Measurements from ENCODE around the gene FBLIM1. TPM values are rescaled to one million over a fixed set of nuclear protein-coding genes. Genes with fewer than 3 reads are reported as not detected.

The FBLIM1 gene
- total RNA-seq, 1 experiment from 2014 or later = 9.0 TPM

DNA sequence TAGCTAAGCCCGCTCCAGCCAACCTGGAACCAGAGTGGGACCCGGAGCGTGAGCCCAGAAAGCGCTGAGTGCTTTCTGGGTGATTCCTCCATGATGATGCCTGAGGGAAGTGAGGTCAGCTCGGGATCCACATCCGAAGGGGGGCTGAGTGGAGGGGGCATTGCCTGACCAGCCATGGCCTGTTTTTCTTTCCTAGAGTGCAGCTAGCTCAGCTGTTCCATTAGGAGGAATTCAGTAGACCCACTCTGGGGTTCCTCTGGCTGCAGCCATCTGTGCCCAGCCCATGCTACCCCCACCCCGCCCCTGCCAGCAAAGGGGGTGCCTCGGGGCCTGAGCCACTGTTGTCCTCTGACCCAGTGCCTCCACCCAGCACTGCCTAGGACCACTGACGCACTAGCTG, 32.1 kb upstream of the FBLIM1 start:
- Histone ChIP-seq H3K4me1 (peaks cover 26% of the 10 kb centered on the region), H3K4me3 (no peak overlapping the region), H3K27me3 (no peaks in the 10 kb centered on the region), H3K27ac (no peak overlapping the region), H3K36me3 (peaks cover 35% of the 10 kb centered on the region), H3K9me3 (replicated peaks) (no peaks in the 10 kb centered on the region)
- no peak for DNase-seq

- Histone ChIP-seq H3K27me3 (no peaks in the 10 kb centered on the region), H3K4me3 (no peak overlapping the region), H3K9me3 (replicated peaks) (no peaks in the 10 kb centered on the region), H3K4me1 (peaks cover 26% of the 10 kb centered on the region), H3K27ac (no peak overlapping the region), H3K36me3 (peaks cover 37% of the 10 kb centered on the region)
- no peak for DNase-seq
Observed at GRCh38 chr1:15727021-15727420, 31.6 kb upstream of the FBLIM1 start.

DNA sequence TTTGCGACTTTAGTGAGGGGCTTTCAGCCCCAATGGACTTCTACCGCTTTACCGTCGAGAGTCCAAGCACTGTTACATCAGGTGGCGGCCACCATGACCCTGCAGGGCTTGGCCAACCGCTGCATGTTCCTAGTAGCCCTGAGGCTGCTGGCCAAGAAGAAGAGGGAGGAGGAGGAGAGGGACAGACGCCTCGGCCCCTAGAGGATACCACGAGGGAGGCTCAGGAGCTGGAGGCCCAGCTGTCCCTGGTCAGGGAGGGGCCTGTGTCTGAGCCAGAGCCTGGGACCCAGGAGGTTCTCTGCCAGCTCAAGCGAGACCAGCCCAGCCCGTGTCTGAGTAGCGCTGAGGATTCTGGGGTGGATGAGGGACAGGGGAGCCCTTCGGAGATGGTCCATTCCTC, 31.2 kb upstream of the FBLIM1 start:
- Histone ChIP-seq H3K4me1 (peaks cover 26% of the 10 kb centered on the region), H3K9me3 (replicated peaks) (no peaks in the 10 kb centered on the region), H3K27ac (no peak overlapping the region), H3K4me3 (no peak overlapping the region), H3K27me3 (no peaks in the 10 kb centered on the region), H3K36me3 (peaks cover 37% of the 10 kb centered on the region)
- no peak for DNase-seq

- Histone ChIP-seq H3K9me3 (replicated peaks) (no peaks in the 10 kb centered on the region), H3K4me3 (no peak overlapping the region), H3K4me1 (peaks cover 22% of the 10 kb centered on the region), H3K36me3 (peaks cover 37% of the 10 kb centered on the region), H3K27ac (no peak overlapping the region), H3K27me3 (no peaks in the 10 kb centered on the region)
- no peak for DNase-seq
Observed at GRCh38 chr1:15727866-15728534, 30.6 kb upstream of the FBLIM1 start.

- Histone ChIP-seq H3K27me3 (no peaks in the 10 kb centered on the region), H3K4me3 (no peak overlapping the region), H3K4me1 (peaks cover 12% of the 10 kb centered on the region), H3K27ac (no peak overlapping the region), H3K36me3 (peaks cover 37% of the 10 kb centered on the region), H3K9me3 (replicated peaks) (no peaks in the 10 kb centered on the region)
- DNase-seq = no peak
Observed at GRCh38 chr1:15728937-15729657, 29.5 kb upstream of the FBLIM1 start.

DNA sequence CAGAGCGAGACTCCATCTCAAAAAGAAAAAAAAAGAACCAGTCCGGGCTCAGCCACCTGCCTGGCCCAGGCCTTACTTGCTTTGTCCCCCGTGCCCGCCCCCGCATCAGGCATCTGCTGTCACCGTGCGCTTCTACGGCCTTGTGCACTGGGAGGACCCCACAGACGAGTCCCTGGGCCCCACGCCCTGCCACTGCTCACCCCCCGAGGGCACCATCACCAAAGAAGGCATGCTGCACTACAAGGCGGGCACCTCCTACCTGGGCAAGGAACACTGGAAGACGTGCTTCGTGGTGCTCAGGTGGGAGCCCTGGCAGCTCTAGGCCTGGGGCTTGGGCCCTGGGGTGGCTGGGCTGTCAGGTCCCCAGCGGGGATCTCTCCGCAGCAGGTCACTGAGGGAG, 28.2 kb upstream of the FBLIM1 start:
- no peak for DNase-seq
- Histone ChIP-seq H3K4me1 (peaks cover 9% of the 10 kb centered on the region), H3K4me3 (no peak overlapping the region), H3K36me3 (peaks cover 32% of the 10 kb centered on the region), H3K9me3 (replicated peaks) (no peaks in the 10 kb centered on the region), H3K27ac (no peak overlapping the region), H3K27me3 (no peaks in the 10 kb centered on the region)

DNA sequence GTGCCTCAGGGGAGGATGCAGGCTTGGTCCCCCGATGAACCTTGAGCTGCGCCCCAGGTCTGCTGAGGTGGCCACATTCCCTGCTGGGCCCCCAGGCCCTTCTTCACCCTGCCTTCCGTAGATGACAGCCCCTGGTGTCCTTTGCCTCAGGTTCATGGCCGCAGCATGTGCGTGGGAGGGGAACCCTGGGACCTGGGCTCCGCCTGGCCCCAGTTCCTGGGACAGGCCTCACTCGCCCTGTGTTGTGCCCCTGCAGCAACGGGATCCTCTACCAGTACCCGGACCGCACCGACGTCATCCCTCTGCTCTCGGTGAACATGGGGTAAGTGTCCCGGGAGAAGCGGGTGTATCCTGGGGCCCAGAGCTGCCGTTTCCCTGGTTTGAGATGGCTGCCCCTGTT, 27.7 kb upstream of the FBLIM1 start:
- H3K9me3 ChIP-seq (replicated peaks) = no peaks in the 10 kb centered on the region
- peaks cover 27% of the 10 kb centered on the region for H3K36me3 ChIP-seq
- no peak for DNase-seq
- no peak overlapping the region for H3K27ac ChIP-seq
- H3K4me1 ChIP-seq = peaks cover 12% of the 10 kb centered on the region
- no peak overlapping the region for H3K4me3 ChIP-seq
- no peaks in the 10 kb centered on the region for H3K27me3 ChIP-seq

GRCh38 chr1:15731735-15732685, 26.6 kb upstream of the FBLIM1 start:
- Histone ChIP-seq H3K9me3 (replicated peaks) (no peaks in the 10 kb centered on the region), H3K36me3 (peaks cover 18% of the 10 kb centered on the region), H3K4me3 (no peak overlapping the region), H3K27ac (no peak overlapping the region), H3K27me3 (no peaks in the 10 kb centered on the region), H3K4me1 (peaks cover 22% of the 10 kb centered on the region)
- DNase-seq = no peak

DNA sequence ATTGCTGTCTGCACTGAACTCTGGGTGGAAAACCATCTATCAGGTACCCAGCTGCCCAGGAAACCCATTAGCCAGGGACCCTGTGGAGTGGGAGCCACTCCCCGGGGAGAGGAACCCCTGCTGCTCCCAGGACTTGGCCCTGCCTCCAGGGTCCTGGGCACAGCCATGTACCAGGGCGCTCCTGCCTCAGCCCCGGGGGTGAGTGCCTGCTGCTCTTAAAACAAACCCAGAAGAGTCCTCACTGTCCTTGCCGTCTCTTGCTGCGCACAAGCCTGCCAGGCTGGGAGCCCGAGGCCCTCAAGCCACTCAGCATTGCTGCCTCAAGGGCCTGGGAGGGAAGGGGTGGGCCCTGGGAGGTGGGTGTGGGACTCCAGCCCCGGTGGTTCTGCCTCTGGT, 25.9 kb upstream of the FBLIM1 start:
- H3K36me3 ChIP-seq = peaks cover 14% of the 10 kb centered on the region

DNA sequence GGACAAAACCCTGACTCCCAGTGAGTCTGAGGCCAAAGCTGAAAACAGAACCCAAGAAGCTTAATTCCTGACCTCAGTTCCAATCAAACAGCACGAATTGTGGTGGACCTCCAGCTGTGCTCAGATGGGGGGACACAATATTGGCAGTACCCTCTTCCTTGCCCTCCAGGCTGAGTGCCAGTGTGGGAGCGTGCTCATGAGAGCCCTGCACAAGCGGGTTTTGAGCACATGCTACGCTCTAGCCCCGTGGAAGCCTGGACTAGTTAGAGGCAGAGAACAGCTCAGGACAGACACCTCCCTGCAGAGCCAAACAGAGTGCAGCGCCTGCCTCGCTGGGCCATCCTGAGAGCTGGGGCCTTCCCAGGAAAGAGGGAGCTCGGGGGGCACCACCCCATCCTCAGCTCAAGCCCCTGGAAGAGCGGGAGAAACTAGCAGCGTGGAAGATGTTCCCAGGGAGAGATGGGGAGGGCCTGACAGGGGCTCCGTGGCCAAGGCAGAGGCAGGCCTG, 25.3 kb upstream of the FBLIM1 start:
- Histone ChIP-seq H3K27ac (no peak overlapping the region), H3K4me3 (no peak overlapping the region), H3K4me1 (peaks cover 34% of the 10 kb centered on the region), H3K27me3 (no peaks in the 10 kb centered on the region), H3K36me3 (peaks cover 14% of the 10 kb centered on the region), H3K9me3 (replicated peaks) (no peaks in the 10 kb centered on the region)
- no peak for DNase-seq

More for the DNA sequence above, 25.9 kb upstream of the FBLIM1 start:
- Histone ChIP-seq H3K27me3 (no peaks in the 10 kb centered on the region), H3K27ac (no peak overlapping the region), H3K4me3 (no peak overlapping the region), H3K9me3 (replicated peaks) (no peaks in the 10 kb centered on the region), H3K4me1 (peaks cover 28% of the 10 kb centered on the region)
- DNase-seq = no peak

DNA sequence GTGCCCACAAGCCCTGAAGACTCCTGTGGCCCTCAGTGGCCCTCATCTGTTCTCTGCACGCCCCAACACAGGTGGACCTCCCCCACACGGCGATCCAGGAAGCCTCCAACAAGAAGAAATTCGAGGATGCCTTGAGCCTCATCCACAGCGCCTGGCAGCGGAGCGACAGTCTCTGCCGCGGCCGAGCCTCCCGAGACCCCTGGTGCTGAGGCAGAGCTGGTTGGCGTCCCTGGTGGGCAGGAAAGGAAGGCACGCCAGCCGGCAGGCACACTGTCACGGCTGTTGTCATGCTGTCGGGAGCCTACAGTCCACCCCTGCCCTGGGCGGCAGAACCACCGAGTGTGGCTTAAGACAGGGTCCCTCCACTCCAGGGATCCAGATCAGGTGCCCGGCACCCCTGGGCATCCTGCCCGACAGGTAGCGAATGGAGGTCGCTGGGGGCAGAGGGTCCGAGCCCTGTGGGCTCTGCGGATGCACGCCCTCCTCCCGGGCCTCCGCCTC, 24.8 kb upstream of the FBLIM1 start:
- H3K27ac ChIP-seq = no peak overlapping the region
- peaks cover 14% of the 10 kb centered on the region for H3K36me3 ChIP-seq
- no peaks in the 10 kb centered on the region for H3K9me3 ChIP-seq (replicated peaks)
- no peak overlapping the region for H3K4me3 ChIP-seq
- no peaks in the 10 kb centered on the region for H3K27me3 ChIP-seq
- no peak for DNase-seq
- peaks cover 39% of the 10 kb centered on the region for H3K4me1 ChIP-seq

- no peak overlapping the region for H3K4me3 ChIP-seq
- no peak for DNase-seq
- peaks cover 14% of the 10 kb centered on the region for H3K36me3 ChIP-seq
- H3K27ac ChIP-seq = no peak overlapping the region
- no peaks in the 10 kb centered on the region for H3K27me3 ChIP-seq
- H3K9me3 ChIP-seq (replicated peaks) = no peaks in the 10 kb centered on the region
- peaks cover 41% of the 10 kb centered on the region for H3K4me1 ChIP-seq
Observed at GRCh38 chr1:15734296-15734695, 24.3 kb upstream of the FBLIM1 start.

DNA sequence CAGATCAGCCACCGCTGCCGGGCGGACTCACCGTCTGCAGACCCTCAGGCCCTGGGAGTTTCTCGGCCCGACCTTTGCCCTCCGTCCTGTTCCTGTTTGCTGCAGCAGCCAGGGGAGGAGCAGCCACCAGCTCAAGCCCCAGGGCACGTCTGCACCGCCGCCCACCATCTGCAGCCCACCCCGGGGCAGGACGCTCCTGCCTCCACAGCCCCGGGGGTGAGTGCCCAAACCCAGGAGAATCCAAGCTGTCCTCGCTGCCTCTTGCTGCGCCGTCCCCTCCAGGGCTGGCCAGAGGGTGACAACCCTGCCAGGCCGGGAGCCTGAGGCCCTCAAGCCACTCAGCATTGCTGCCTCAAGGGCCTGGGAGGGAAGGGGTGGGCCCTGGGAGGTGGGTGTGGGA, 23.7 kb upstream of the FBLIM1 start:
- Histone ChIP-seq H3K4me3 (no peak overlapping the region), H3K27ac (peak overlapping the region; percentile 73), H3K36me3 (peaks cover 11% of the 10 kb centered on the region), H3K9me3 (replicated peaks) (no peaks in the 10 kb centered on the region), H3K4me1 (peaks cover 41% of the 10 kb centered on the region), H3K27me3 (no peaks in the 10 kb centered on the region)
- no peak for DNase-seq

DNA sequence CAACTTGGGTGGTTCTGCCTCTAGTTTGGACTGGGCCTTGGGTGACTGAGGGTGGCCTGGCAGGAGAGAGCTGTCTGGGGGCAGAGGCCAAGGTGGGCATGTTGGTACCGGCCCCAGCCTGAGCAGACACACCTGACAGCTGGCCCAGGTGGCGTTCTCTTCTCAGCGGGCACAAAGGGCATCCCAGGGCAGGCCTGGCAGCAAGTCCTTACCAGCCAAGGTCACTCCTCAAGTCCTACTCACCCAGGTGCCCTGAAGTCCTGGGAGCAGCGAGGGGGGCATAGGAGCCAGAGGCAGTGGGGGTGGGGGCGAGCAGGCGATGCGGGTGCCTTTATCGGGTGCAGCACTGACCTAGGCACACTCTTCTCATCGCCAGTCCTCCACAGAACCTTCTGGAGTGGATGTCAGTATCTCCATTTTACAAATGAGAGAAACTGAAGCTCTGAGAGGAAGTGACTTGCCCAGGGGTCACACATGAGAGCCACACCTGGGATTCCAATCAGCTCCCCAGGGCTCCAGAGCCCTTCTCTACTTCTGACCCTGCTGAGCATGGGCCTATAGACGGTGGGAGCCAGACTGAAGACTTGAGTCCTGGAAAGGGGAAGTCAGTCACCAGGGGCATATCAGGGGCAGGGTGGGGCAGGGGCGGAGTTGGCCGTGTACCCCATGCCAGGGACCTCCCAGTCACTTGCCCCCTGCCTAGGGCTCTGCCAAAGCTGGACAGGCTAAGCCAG, 23.1 kb upstream of the FBLIM1 start:
- H3K9me3 ChIP-seq (replicated peaks) = no peaks in the 10 kb centered on the region
- no peaks in the 10 kb centered on the region for H3K27me3 ChIP-seq
- peaks cover 41% of the 10 kb centered on the region for H3K4me1 ChIP-seq
- peak overlapping the region; percentile 73 for H3K27ac ChIP-seq
- H3K36me3 ChIP-seq = peaks cover 10% of the 10 kb centered on the region
- no peak for DNase-seq
- no peak overlapping the region for H3K4me3 ChIP-seq
